Cardiac fibroblast (primary cell): ENCODE data around the gene BAHD1.

Experiments used
- DNase-seq, 2 donors: peaks; one replicate each; pipeline versions ENCODE4 v3.0.0 to v3.0.0-alpha.2; 2010; ENCODE audit warnings: low read depth in 2 of 2
- H3K4me3 ChIP-seq, 2 donors: replicated peaks in 1 of 2; 1 replicate in 1 of 2; 2 replicates in 1 of 2; pipeline ENCODE4 v1.5.1; 2011; ENCODE audit warnings: low read depth in 2 of 2, low read length in 2 of 2, mild to moderate bottlenecking in 2 of 2, moderate library complexity in 1 of 2
- CTCF ChIP-seq: IDR thresholded peaks from one replicate; pipeline ENCODE4 v1.5.1; 2011; ENCODE audit warnings: low read depth, mild to moderate bottlenecking, low read length, inconsistent platforms

Gene BAHD1

GRCh38 chr15:40479024-40479423, 38.3 kb downstream of the BAHD1 start:
- TF ChIP-seq CTCF = no peak
- no peak overlapping the region for H3K4me3 ChIP-seq

GRCh38 chr15:40481341-40482074, 40.8 kb downstream of the BAHD1 start:
- no peak overlapping the region for H3K4me3 ChIP-seq
- TF ChIP-seq CTCF = no peak
- peak in 1 of 2 donors; percentile 25 for DNase-seq

More at GRCh38 chr15:40479024-40479423, 38.3 kb downstream of the BAHD1 start:
- no peak for DNase-seq

- no peak for DNase-seq
- H3K4me3 ChIP-seq = no peak overlapping the region
- TF ChIP-seq CTCF = no peak
Observed at GRCh38 chr15:40483919-40484318, 43.2 kb downstream of the BAHD1 start.

DNA sequence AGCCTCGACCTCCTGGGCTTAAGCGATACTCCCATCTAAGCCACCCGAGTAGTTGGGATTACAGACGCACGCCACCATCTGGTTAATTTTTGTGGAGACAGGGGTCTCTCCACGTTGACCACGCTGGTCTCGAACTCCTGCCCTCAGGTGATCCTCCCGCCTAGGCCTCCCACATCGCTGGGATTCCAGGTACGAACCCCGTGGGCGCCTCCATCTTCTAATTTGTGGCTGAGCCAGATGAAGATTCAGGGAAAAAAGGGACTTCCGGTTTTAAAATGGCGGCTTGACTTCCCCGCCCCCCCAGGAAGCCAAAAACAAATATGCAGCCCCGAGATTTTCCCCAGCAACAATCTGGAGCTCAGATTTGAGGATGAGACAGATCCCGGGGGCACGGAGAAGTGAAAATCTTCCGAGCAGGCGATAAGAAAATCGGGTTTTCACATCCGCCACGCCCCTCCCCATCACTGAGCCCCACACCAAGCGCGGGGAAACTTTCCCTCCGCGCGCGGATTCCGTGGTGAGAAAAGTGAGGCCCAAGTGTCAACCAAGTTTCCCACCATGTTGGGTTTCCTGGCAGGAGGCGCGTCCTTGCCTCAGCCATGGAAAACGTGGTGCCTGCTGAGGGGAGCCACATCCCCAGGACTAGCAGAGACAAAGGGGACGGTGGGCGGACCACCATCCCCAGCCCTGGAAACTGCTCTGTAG, 45.5 kb downstream of the BAHD1 start:
- no peak for TF ChIP-seq CTCF
- H3K4me3 ChIP-seq = peak overlapping the region in 1 of 2 donors; percentile 4

GRCh38 chr15:40487816-40488682, 47.3 kb downstream of the BAHD1 start:
- no peak overlapping the region for H3K4me3 ChIP-seq
- no peak for TF ChIP-seq CTCF
- DNase-seq = no peak

More for the DNA sequence above, 45.5 kb downstream of the BAHD1 start:
- no peak for DNase-seq

DNA sequence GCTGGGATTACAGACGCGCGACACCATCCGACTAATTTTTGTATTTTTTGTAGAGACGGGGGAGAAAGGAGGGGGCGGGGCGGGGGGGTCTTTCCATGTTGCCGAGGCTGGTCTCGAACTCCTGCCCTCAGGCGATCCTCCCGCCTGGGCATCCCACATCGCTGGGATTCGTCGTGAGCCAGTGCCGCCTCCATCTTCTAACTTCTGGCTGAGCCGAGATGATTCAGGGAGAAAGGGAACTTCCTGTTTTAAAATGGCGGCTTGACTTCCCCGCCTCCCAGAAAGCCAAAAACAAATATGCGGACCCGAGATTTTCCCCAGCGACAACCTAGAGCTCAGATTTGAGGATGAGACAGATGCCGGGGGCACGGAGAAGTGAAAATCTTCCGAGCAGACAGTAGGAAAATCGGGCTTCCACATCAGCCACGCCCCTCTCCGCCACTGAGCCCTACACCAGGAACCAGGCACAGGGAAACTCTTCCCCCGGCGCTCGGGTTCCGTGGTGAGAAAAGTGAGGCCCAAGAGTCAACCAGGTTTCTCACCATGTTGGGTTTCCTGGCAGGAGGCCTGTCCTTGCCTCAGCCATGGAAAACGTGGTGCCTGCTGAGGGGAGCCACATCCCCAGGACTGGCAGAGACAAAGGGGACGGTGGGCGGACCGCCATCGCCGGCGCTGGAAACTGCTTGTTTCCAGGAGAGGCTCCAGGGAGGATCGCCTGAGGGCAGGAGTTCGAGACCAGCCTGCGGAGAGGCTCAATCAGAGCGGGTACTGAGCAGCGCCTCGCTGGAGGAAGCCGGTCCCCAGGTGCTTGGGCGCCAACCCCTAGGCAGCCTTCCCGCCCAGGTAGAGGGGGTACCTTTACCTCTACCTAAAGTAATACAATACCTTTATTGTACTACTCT, 48.8 kb downstream of the BAHD1 start:
- no peak for TF ChIP-seq CTCF
- H3K4me3 ChIP-seq = no peak overlapping the region
- no peak for DNase-seq
